HL-60 (cell line): ENCODE results near the gene OR2F2.

Experiments
- DNase-seq, 2 experiments: peaks; one replicate each; pipeline ENCODE4 v3.0.0-alpha.2; 2010 to 2020; ENCODE audit warnings: low read depth in 1 of 2, low spot score in 1 of 2
- H3K27ac ChIP-seq: fragments of 250-450 bp; sonication (Bioruptor Pico); replicated peaks from 2 replicates; pipeline ENCODE4 v1.5.1; 2020; ENCODE audit warnings: mild to moderate bottlenecking, moderate library complexity
- H3K27me3 ChIP-seq: fragments of 250-450 bp; sonication (Bioruptor Pico); 2 replicates; pipeline ENCODE4 v1.5.1; 2021; ENCODE audit warnings: mild to moderate bottlenecking, moderate library complexity; ENCODE audit not compliant: insufficient read depth, poor library complexity, severe bottlenecking
- H3K4me3 ChIP-seq: replicated peaks from 2 replicates; pipeline ENCODE4 v1.5.1; 2011; ENCODE audit warnings: mild to moderate bottlenecking, control low read depth, low read length; ENCODE audit not compliant: insufficient read depth
- GABPA ChIP-seq: IDR thresholded peaks from 2 replicates; pipeline ENCODE4 v1.6.1; 2012; ENCODE audit warnings: low read depth
- POLR2AphosphoS5 ChIP-seq: IDR thresholded peaks from 2 replicates; pipeline ENCODE4 v1.6.1; 2012; ENCODE audit warnings: low read depth
- SPI1 ChIP-seq: IDR thresholded peaks from 2 replicates; pipeline ENCODE4 v1.6.1; 2012; ENCODE audit warnings: low read depth, mild to moderate bottlenecking, borderline replicate concordance
- TF ChIP-seq, protein P1 (sequence below): IDR thresholded peaks from one replicate; pipeline ENCODE4 v1.5.1; 2011; ENCODE audit warnings: low read length, control low read depth, inconsistent platforms; ENCODE audit not compliant: insufficient read depth
- TF ChIP-seq, protein P2 (sequence below): IDR thresholded peaks from 2 replicates; pipeline ENCODE4 v1.6.1; 2012; ENCODE audit warnings: low read depth; ENCODE audit not compliant: insufficient replicate concordance

OR2F2 gene

DNA sequence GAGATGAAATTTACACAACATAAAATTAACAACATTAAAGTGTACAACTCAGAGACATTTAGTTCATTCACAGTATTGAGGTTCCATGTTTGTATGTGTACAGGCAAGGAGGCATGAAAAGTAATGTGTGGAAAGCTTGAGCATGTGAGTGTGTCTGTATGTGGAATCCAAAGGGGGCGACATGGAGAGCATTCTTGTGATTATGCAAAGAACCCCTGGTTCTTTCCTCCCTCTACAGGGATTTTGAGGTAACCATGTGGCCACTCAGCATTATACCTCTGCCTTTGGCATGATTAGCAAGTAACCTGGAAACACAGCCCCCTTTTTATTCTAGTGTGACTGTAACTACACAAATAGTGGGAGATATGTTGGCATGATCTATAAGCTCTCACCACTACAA is 40.6 kb downstream of the OR2F2 start:
- H3K27me3 ChIP-seq: no peaks in the 10 kb centered on the region
- TF ChIP-seq, protein P1, sequence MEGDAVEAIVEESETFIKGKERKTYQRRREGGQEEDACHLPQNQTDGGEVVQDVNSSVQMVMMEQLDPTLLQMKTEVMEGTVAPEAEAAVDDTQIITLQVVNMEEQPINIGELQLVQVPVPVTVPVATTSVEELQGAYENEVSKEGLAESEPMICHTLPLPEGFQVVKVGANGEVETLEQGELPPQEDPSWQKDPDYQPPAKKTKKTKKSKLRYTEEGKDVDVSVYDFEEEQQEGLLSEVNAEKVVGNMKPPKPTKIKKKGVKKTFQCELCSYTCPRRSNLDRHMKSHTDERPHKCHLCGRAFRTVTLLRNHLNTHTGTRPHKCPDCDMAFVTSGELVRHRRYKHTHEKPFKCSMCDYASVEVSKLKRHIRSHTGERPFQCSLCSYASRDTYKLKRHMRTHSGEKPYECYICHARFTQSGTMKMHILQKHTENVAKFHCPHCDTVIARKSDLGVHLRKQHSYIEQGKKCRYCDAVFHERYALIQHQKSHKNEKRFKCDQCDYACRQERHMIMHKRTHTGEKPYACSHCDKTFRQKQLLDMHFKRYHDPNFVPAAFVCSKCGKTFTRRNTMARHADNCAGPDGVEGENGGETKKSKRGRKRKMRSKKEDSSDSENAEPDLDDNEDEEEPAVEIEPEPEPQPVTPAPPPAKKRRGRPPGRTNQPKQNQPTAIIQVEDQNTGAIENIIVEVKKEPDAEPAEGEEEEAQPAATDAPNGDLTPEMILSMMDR: no peak
- TF ChIP-seq, protein P2, sequence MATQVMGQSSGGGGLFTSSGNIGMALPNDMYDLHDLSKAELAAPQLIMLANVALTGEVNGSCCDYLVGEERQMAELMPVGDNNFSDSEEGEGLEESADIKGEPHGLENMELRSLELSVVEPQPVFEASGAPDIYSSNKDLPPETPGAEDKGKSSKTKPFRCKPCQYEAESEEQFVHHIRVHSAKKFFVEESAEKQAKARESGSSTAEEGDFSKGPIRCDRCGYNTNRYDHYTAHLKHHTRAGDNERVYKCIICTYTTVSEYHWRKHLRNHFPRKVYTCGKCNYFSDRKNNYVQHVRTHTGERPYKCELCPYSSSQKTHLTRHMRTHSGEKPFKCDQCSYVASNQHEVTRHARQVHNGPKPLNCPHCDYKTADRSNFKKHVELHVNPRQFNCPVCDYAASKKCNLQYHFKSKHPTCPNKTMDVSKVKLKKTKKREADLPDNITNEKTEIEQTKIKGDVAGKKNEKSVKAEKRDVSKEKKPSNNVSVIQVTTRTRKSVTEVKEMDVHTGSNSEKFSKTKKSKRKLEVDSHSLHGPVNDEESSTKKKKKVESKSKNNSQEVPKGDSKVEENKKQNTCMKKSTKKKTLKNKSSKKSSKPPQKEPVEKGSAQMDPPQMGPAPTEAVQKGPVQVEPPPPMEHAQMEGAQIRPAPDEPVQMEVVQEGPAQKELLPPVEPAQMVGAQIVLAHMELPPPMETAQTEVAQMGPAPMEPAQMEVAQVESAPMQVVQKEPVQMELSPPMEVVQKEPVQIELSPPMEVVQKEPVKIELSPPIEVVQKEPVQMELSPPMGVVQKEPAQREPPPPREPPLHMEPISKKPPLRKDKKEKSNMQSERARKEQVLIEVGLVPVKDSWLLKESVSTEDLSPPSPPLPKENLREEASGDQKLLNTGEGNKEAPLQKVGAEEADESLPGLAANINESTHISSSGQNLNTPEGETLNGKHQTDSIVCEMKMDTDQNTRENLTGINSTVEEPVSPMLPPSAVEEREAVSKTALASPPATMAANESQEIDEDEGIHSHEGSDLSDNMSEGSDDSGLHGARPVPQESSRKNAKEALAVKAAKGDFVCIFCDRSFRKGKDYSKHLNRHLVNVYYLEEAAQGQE: no peak
- TF ChIP-seq SPI1 (no peak), GABPA (no peak), POLR2AphosphoS5 (no peak)
- H3K27ac ChIP-seq: no peak overlapping the region
- DNase-seq: no peak
- no peak overlapping the region for H3K4me3 ChIP-seq

DNA sequence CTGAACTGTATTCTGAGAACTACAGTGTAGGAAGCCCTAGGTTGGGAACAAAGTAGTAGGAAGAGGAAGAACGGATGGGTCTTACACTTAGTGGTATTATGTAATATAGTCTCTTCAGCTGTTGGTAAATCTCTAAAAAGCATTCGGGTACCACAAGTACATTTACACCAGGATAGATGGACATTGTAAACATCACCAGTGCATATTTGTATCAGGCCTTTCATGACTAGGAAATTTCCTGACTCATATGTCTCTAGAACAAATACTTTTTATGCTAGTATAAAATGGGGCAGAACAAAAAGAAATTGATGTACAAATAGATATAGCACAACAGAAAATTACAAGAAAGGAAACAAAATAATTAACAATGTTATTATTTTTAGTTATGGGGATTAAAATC is 43.6 kb downstream of the OR2F2 start:
- no peak for DNase-seq
- no peak overlapping the region for H3K27ac ChIP-seq
- TF ChIP-seq GABPA (no peak), SPI1 (no peak), POLR2AphosphoS5 (no peak)
- TF ChIP-seq, protein P1: no peak
- TF ChIP-seq, protein P2: no peak

DNA sequence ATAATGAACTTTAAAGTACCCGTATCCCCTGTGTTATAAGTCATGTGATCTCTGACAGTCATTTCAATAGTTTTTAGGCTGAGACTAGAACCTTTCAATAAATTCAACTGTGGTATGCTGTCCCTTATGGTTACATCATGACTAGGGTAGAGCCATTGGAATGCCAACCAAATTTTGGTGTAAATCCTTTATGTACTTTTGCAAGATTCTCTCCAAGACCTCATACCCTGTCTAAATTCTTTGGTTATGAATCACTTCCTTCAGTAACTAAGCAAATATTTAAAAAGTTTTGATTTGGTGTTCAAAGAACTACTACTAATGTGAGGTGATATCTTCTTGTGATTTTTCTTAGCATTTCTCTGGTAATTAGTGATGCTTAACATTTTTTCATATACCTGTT is 44.3 kb downstream of the OR2F2 start:
- DNase-seq: no peak
- Histone ChIP-seq H3K4me3 (no peak overlapping the region), H3K27me3 (no peaks in the 10 kb centered on the region), H3K27ac (no peak overlapping the region)
- TF ChIP-seq POLR2AphosphoS5 (no peak), GABPA (no peak), SPI1 (no peak)
- TF ChIP-seq, protein P2: no peak
- TF ChIP-seq, protein P1: no peak

More for the DNA sequence above, 43.6 kb downstream of the OR2F2 start:
- Histone ChIP-seq H3K4me3 (no peak overlapping the region), H3K27me3 (no peaks in the 10 kb centered on the region)
